Measurements from ENCODE around the gene PDE7B.

PDE7B gene

GRCh38 chr6:135837735-135838449 is 13.6 kb upstream of the PDE7B start:
- no peak for TF ChIP-seq TAF1 (IDR thresholded peaks at IDR 0.05; ENCODE audit: borderline replicate concordance, insufficient read depth, low read length)
- no peak for TF ChIP-seq SIN3A (IDR thresholded peaks at IDR 0.05; ENCODE audit: borderline replicate concordance, insufficient read depth, low read length)
- no peak for TF ChIP-seq POLR2AphosphoS5 (IDR thresholded peaks at IDR 0.05; ENCODE audit: low read depth, low read length)
- no peak for TF ChIP-seq REST (IDR thresholded peaks at IDR 0.05; ENCODE audit: insufficient read depth in 1 of 2, low read depth in 2 of 2, low read length in 2 of 2)
- TF ChIP-seq FOXP2 (optimal IDR thresholded peaks at IDR 0.05; ENCODE audit: borderline replicate concordance, extremely low read depth, extremely low read length, insufficient read depth): no peak

GRCh38 chr6:135839121-135839520 is 12.4 kb upstream of the PDE7B start:
- TF ChIP-seq TAF1 (IDR thresholded peaks at IDR 0.05; ENCODE audit: borderline replicate concordance, insufficient read depth, low read length) (no peak), REST (IDR thresholded peaks at IDR 0.05; ENCODE audit: insufficient read depth in 1 of 2, low read depth in 2 of 2, low read length in 2 of 2) (no peak), SIN3A (IDR thresholded peaks at IDR 0.05; ENCODE audit: borderline replicate concordance, insufficient read depth, low read length) (no peak), FOXP2 (optimal IDR thresholded peaks at IDR 0.05; ENCODE audit: borderline replicate concordance, extremely low read depth, extremely low read length, insufficient read depth) (no peak), POLR2AphosphoS5 (IDR thresholded peaks at IDR 0.05; ENCODE audit: low read depth, low read length) (no peak)

- TF ChIP-seq FOXP2 (optimal IDR thresholded peaks at IDR 0.05; ENCODE audit: borderline replicate concordance, extremely low read depth, extremely low read length, insufficient read depth): no peak
- no peak for TF ChIP-seq SIN3A (IDR thresholded peaks at IDR 0.05; ENCODE audit: borderline replicate concordance, insufficient read depth, low read length)
- TF ChIP-seq REST (IDR thresholded peaks at IDR 0.05; ENCODE audit: insufficient read depth in 1 of 2, low read depth in 2 of 2, low read length in 2 of 2): no peak
- TF ChIP-seq TAF1 (IDR thresholded peaks at IDR 0.05; ENCODE audit: borderline replicate concordance, insufficient read depth, low read length): no peak
- TF ChIP-seq POLR2AphosphoS5 (IDR thresholded peaks at IDR 0.05; ENCODE audit: low read depth, low read length): no peak
Observed at GRCh38 chr6:135842618-135843392, 8.7 kb upstream of the PDE7B start.

GRCh38 chr6:135850882-135851281 is 619 bp upstream of the PDE7B start:
- TF ChIP-seq REST (IDR thresholded peaks at IDR 0.05; ENCODE audit: insufficient read depth in 1 of 2, low read depth in 2 of 2, low read length in 2 of 2) (no peak), SIN3A (IDR thresholded peaks at IDR 0.05; ENCODE audit: borderline replicate concordance, insufficient read depth, low read length) (no peak), POLR2AphosphoS5 (IDR thresholded peaks at IDR 0.05; ENCODE audit: low read depth, low read length) (no peak), TAF1 (IDR thresholded peaks at IDR 0.05; ENCODE audit: borderline replicate concordance, insufficient read depth, low read length) (no peak), FOXP2 (optimal IDR thresholded peaks at IDR 0.05; ENCODE audit: borderline replicate concordance, extremely low read depth, extremely low read length, insufficient read depth) (no peak)

Data from PFSK-1 (cell line).